ENCODE measurements around the gene CAND2.
"Not testable (repeated sequence)": the region's sequence is repeated elsewhere in the genome, so short reads cannot be mapped to it uniquely, and the experiment has no call there.

Gene CAND2

DNA sequence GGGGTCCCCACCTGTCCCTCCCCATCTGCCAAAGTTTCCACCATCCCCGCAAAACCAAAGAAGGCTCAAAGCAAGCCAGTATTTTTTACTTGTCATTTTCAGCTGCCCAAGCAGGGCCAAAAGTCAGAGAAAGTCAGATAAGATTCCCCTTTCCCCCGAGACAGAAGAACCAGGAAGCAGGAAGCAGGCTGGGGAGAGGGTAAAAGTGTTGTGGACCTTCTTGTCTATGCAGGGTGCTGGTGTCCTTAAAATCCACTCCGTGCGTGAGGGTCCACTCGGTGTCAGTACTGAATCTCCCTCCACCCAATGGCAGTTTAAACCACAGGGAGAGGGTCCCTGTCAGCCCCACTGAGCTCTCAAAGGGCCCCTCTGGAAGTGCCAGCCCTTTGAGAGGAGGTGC, 65.1 kb downstream of the CAND2 start:
- DNase-seq (ENCODE audit: low spot score), result no peak

DNA sequence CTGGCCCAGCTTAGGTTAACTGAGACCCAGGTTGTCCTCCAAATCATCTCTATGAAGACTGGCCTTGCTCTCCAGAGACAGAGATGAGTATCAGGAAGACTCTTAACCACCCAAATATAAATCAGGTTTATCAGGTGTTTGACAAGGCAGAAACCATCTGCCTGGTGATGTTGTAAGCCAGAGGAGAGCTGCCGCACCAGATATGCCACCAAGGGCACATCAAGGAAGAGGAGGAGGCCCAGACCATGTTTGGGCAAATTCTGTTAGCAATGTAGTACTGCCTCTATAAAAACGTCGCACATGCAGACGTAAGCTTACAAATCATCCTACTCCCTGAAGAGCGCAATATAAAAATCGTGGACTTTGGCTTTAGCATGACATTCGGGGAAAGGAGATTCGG, 65.9 kb downstream of the CAND2 start:
- no peak for DNase-seq (ENCODE audit: low spot score)

DNA sequence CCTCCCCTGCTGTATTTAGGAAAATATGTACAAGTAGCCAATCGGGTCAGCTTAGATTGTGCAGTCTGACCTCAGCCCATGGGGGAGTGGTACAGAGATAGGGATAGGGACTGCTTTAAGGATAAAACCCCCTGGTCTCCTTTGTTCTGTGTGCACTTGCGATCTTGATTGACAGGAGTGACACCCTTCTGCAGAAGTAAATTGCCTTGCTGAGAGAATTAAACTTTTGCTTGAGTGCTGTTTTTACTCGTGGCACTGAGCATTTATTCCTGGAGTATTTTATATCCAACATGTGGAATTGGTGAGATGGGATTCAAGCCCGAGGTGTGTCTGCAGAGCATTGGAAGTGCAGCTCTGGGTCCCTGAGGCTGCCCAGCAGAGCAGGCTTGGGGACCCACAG, 68.8 kb downstream of the CAND2 start:
- DNase-seq (ENCODE audit: low spot score), result no peak

DNA sequence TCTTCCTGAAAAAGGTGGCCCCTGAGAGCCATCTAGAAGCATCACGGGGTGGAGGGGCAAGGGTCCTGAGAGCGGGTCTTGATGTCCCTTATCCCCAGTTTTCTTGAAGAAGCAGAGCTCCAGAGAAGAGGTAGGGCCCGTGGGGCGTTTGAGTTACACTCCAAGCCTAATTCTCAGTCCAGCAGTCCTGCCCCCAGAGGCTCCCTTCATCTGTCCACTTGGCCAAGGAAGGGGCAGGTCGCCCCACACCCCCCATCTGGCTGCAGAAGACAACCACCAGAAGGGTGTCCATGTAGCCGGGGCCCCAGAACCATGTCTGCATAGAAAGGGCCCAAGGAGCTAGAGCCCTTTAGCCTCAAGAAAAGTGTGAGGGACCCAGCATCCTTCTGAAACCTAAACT, 70.4 kb downstream of the CAND2 start:
- DNase-seq (ENCODE audit: low spot score), result no peak

DNA sequence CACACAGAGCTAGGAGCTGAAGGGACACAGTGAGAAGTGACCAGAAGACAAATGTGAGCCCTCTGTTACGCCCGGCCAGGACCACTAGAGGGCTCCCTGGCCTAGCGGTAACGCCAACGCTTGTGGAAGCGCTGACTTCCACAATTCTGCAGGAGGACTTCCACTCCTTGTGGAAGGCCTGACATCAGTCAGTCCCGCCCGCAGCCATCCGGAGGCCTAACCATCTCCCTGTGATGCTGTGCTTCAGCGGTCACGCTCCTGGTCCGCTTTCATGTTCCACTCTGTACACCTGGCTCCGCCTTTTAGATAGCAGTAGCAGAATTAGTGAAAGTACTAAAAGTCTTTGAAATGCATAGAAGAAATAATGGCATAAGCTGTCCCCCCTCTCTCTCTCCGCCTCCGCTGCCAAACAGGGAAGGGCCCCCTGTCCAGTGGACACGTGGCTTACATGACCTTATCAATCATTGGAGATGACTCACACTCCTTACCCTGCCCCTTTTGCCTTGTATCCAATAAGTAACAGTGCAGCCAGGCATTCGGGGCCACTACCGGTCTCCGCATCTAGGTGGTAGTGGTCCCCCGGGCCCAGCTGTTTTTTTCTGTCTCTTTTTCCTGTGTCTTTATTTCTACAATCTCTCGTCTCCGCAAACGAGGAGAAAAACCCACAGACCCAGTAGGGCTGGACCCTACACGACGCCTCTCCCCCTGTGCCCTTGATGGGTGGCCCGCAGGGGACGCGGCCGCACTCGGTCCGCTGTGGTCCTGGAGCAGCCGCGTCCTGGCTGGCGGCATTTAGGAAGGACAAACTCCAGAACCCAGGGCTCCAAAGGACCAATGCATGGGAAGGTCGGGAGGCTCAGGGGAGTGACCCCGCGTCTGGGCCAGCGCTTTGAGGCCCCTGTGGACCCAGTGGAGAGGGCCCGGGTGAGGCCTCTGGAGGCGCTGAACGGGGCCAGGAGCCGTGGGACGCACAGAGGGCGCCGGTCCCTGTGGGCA, 71.9 kb downstream of the CAND2 start:
- DNase-seq (ENCODE audit: low spot score), result peak; percentile 53

DNA sequence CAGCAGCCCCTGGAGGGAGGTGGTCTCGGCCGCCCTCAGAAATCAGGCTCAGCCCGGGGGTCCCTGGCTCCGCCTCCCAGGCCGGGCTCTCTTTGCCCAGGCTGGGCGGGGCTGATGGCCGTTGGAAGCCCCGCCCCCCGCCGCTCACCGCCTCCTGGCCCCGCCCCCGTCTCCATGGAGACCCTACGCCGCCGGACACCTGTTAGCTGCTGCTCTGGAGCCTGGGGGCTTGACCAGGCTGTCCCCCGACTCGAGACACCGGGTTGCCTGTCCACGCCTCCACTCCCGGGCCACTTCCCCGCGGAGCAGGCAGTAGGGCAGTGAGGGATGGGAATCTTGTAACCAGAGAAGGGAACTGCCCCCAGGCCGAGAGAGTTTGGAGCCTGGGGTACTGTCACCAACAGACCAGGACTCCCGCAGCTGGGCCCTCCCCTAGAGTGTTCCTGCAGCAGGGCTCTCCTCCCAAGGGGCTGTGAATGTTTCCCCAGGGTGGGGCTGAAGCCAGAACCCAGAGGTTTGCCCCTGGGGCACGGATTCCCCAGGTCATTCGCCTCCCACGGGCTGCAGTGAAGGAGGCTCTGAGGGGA, 72.6 kb downstream of the CAND2 start:
- no peak for DNase-seq (ENCODE audit: low spot score)

DNA sequence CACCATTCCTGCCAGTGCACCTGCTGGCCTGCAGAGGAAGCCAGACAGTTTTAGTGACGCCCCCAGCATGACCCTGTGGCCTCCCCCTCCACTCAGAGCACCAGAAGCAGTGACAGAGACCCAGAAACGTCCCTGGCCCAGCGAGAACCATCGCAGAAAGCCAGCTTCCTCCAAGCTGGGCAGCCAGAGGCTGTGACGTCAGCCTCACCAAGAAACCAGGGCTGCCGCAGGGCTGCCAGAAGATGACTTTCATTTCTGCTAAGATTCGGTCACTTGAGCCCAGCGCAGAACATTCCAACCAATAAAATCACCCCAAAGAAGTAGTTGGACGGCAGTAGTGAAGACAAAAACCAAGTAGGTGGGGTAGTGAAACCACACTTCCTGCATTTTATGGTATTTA, 74.5 kb downstream of the CAND2 start:
- peak; percentile 28 for DNase-seq (ENCODE audit: low spot score)

DNA sequence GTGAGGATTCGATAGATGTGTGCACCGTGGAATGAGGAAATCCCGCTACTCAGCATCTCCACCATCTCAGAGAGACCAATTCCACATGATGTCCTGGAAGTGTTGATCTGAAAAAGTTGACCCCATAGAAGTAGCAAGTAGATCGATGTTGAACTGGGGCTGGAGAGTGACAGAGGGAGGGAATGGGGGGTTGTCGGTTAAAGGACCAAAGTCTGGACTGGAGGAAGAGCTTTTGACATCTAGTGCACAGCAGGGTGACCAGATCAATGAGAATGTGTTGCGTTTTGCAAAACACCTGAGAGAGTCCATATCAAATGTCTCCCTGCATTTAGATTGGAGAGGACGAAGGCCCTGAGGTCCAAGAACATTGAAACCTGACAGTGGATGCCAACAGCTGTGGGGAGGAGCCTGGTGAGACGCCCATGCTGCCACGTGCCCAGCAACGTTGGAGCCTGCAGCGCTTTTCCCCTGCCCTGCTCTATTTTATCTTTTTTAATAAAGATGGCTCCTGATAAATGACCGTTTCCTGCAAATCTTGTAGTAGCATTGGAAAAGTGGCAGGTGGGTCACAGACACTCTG, 75.0 kb downstream of the CAND2 start:
- no peak for DNase-seq (ENCODE audit: low spot score)

DNA sequence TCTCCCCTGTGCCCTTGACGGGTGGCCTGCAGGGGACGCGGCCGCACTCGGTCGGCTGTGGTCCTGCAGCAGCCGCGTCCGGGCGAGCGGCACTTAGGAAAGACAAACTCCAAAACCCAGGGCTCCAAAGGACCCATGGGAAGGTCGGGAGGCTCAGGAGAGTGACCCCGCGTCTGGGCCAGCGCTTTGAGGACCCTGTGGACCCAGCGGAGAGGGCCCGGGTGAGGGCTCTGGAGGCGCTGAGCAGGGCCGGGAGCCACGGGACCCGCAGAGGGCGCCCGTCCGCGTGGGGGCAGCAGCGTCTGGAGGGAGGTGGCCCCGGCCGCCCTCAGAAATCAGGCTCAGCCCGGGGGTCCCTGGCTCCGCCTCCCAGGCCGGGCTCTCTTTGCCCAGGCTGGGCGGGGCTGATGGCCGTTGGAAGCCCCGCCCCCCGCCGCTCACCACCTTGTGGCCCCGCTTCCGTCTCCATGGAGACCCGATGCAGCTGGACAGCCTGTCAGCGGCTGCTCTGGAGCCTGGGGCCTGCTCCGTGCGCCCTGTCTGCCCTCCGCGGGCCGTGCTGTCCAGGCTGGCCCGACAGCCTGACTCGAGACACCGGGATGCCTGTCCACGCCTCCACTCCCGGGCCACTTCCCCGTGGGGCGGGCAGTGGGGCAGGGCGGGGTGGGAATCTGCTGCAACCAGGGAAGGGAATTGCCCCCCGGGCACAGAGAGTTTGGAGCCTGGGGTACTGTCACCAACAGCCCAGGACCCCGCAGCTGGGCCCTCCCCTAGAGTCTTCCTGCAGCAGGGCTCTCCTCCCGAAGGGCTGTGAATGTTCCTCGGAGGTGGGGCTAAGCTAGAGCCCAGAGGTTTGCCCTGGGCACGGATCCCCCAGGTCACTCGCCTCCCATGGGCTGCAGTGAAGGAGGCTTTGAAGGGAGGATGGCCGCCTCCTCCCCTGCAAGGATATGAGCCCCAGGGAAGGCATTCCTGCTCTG, 79.7 kb downstream of the CAND2 start:
- DNase-seq (ENCODE audit: low spot score), result no peak

DNA sequence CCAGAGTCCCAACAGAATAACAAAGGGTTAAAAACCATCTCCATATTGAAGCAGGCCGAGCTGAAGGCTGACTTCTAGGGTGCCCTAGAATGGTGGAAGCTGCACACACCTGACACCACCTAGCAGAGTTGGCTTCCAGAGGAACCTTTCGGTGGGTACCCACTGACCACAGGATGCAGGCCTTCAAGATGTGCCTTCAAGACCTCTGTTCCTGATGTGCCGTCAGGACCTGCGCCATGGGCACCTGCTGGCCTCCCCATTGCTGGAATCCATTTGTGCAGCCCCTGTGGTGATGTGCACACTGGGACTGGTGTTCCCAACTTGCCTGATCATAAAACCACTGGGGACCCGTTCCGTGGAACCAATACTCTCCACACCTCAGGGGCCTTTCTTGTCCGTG, 80.6 kb downstream of the CAND2 start:
- DNase-seq (ENCODE audit: low spot score), result no peak

DNA sequence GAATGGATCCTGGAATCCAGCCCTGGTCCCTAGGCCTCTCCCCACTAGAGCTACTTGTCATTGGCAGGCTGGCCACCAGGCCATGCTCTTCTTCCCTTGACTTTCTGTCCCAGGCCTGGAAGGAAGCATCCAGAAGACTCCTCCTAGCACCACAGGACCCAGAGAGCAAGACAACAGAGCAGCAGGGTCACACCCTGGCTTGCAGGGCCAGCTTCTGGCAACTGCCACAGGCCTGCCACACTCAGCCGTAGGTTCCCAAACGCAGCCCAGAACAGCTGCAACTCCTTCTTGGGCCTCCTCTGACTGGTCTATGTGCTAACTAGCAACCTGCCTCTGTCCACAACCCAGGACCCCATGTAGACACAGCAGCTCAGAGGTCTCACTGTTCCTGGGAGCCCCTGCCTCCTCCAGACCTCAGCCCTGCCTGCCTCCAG, 81.7 kb downstream of the CAND2 start:
- DNase-seq (ENCODE audit: low spot score), result no peak

DNA sequence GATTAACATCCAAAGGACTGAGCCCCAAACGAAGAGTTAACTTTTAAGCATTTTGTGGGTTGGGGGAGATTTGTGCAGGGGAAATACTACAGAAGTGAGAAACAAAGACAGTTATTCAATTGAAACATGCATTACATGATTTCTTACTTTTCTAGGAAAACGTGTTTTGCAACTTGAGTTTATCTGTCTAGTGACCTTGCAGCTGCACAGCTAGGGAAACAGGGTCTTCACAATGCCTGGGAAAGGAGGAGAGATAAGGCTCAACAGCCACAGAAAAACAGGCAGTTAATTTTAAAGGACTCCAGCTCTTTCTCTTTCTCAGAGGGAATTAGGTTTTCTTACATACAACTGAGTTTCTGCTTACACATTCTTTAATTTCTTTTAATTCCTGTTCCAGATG, 82.3 kb downstream of the CAND2 start:
- DNase-seq (ENCODE audit: low spot score), result not testable (repeated sequence)

DNA sequence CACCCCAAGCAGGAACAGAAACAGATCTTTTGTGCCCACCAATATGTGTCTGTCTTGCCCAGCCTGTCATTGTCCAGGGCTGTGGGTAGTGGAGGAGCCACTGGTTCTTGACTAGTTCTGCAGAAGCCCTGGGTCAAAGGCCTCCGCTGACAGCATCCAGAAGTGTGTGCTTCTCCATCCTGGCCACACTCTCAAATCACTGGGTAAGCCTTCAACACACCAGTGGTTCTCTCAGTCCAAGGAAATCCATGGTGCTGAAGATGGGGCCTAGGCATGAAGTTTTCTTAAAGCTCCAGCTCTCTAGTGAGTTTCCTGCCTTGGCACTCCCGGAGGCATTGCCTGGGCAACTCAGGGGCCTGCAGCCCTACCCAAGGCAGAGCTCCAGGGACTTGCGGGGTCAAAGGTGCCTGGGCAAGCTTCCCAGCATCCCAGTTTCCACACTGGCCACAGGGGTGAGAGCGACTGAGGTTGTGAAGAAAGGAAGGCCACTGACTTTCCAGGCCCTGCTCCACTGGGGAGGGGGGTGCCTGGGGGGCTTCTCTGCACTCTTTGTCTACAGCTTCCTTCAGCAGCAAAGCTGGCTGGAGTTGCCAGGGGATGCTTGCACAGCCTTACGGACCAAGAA, 82.8 kb downstream of the CAND2 start:
- DNase-seq (ENCODE audit: low spot score), result no peak

DNA sequence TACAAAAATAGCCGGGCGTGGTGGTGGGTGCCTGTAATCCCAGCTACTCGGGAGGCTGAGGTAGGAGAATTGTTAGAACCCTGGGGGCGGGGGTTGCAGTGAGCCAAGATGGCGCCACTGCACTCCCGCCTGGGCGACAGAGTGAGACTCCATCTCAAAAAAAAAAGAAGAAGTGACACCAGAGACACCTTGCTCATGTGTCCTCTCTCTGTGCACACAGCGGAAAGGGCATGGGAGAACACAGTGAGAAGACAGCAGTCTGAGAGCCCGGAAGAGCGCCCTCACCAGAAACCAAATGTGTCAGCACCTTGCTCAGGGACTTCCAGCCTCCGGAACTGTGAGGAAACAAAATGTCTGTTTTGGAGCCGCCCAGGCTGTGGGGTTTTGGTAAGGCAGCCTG, 85.4 kb downstream of the CAND2 start:
- not testable (repeated sequence) for DNase-seq (ENCODE audit: low spot score)

DNA sequence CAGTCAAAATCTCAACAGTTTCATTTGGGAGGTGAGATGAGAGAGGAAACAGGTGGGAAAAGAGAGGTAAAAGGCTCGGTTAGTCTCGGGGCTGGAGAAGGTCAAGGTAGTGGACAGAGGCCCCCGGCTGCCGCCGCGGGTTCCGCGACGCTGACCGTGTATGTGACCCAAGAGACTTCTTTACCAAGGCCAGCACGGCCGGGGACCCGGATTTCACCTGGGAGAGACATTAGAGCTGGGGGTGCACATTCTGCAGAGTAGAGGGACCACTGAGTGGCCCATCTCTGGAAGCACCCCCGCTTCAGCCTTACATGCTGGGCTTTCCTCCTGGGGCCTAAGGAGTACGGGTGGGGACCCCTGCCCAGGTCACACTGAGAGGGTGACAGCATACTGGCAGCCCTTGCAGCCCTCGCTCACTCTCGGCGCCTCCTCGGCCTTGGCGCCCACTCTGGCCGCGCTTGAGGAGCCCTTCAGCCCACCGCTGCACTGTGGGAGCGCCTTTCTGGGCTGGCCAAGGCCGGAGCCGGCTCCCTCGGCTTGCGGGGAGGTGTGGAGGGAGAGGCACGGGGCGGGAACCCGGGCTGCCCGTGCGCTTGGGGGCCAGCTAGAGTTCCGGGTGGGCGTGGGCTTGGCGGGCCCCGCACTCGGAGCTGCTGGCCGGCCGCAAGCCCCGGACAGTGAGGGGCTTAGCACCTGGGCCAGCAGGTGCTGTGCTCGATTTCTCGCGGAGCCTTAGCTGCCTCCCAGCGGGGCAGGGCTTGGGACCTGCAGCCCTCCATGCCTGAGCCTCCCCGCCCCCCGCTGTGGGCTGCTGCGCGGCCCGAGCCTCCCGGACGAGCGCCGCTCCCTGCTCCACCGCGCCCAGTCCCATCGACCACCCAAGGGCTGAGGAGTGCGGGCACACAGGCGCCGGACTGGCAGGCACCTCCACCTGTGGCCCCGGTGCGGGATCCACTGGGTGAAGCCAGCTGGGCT, 86.1 kb downstream of the CAND2 start:
- DNase-seq (ENCODE audit: low spot score), result no peak

DNA sequence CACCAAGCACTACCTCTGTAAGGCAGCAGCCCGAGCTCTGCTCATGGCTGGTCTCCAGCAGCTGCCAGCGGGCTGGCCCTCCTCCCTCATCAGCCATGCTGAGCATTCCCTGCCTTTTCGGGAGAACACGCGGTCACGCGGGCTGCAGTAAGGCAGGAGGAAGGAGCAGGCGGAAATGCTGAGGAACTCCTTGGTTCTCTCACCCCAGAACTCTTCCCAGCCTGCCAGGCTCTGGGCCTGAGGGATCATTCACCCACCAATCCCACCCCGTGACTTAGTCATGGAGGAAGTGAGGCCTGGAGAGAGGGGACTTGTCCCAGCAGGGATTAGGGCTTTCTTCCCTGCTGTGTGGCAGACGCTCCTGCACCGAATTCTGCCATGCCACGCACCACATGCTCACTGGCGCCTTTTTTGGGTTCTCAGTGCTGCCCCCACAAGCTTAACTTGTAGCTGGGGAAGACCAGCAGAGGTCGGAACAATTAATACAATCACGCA, 87.8 kb downstream of the CAND2 start:
- DNase-seq (ENCODE audit: low spot score), result no peak
